Thyroid gland (tissue), 4 donors: ENCODE results near the gene DYNLL1. TPM values are rescaled to one million over a fixed set of nuclear protein-coding genes. Genes with fewer than 3 reads are reported as not detected.
A peak's percentile ranks its signal among the peaks of the same experiment; 100 is the strongest.
"Not testable (repeated sequence)": the region's sequence is repeated elsewhere in the genome, so short reads cannot be mapped to it uniquely, and the experiment has no call there.

Source experiments
- DNase-seq, 2 donors: peaks; one replicate each; pipeline ENCODE4 v3.0.0-alpha.2; 2019
- H3K27ac ChIP-seq, 3 donors: fragments of 200-600 bp; sonication (generic); 1 replicate in 2 of 3; 2 replicates in 1 of 3; pipeline ENCODE4 v1.5.1; 2016 to 2019; ENCODE audit warnings: mild to moderate bottlenecking in 1 of 3, moderate library complexity in 1 of 3
- H3K27me3 ChIP-seq: fragments of 200-600 bp; sonication (generic); one replicate; pipeline ENCODE4 v1.5.1; 2019
- H3K36me3 ChIP-seq, 2 donors: fragments of 200-600 bp; sonication (generic); one replicate each; pipeline ENCODE4 v1.5.1; 2016 to 2019
- H3K4me1 ChIP-seq, 2 donors: fragments of 200-600 bp; sonication (generic); one replicate each; pipeline ENCODE4 v1.5.1; 2017 to 2019
- H3K4me3 ChIP-seq, 3 donors: fragments of 200-600 bp; sonication (generic); replicated peaks in 1 of 3; 1 replicate in 2 of 3; 2 replicates in 1 of 3; pipeline ENCODE4 v1.5.1; 2016; ENCODE audit warnings: mild to moderate bottlenecking in 1 of 3
- H3K9me3 ChIP-seq: fragments of 200-600 bp; sonication (generic); one replicate; pipeline ENCODE4 v1.5.1; 2017
- CTCF ChIP-seq, 6 experiments: fragments of 200-600 bp in 3 of 6; fragments of 450-650 bp in 3 of 6; sonication (generic) in 3 of 6; IDR thresholded peaks; one replicate each; pipeline ENCODE4 v1.5.1; 2016 to 2019; ENCODE audit warnings: antibody characterized with exemption in 6 of 6, mild to moderate bottlenecking in 2 of 6, inconsistent platforms in 1 of 6, moderate library complexity in 1 of 6
- POLR2A ChIP-seq, 2 donors: fragments of 450-650 bp; IDR thresholded peaks; one replicate each; pipeline ENCODE4 v1.6.1; 2017; ENCODE audit warnings: antibody characterized with exemption in 2 of 2, mild to moderate bottlenecking in 2 of 2, moderate library complexity in 1 of 2
- WGBS, 2 donors: methylation state at CpG; one replicate each; pipeline ENCODE4 v1.1.5; 2017; 5-methylcytosine and 5-hydroxymethylcytosine counted together
- intact Hi-C: fragments of 100-400 bp; cut with DNase I; formaldehyde crosslinking; loops from one replicate; pipeline ENCODE4 v1.15.1; 2023
- total RNA-seq, 4 donors: library from RNA; depleted of rRNA; stranded (reverse); fragments of >200 nt; gene quantifications; one replicate each; pipeline ENCODE4 v1.2.3, GENCODE V29; 2016

The DYNLL1 gene
- total RNA-seq, 4 donors from 2014 or later = 128 to 265 (median 232) TPM

- no peaks in the 10 kb centered on the region for H3K9me3 ChIP-seq
- peak overlapping the region; percentile 80 to 98 (median 91) for H3K27ac ChIP-seq
- intact Hi-C loops = loop anchor here (5.0 kb wide), 1 partner anchor 33 kb away; the partner anchor contains the start of gene DYNLL1
- DNase-seq = peak; percentile 61 to 63
- 29 to 30% methylated on average over 19 of the region's 19 CpGs for WGBS, 2 donors
- H3K4me3 ChIP-seq = peak overlapping the region; percentile 47 to 96 (median 63)
- H3K36me3 ChIP-seq = no peaks in the 10 kb centered on the region
- TF ChIP-seq CTCF (IDR thresholded peaks at IDR 0.05) = peak in 1 of 6 experiments; percentile 5
- peak in 1 of 2 donors; percentile 22 for TF ChIP-seq POLR2A (IDR thresholded peaks at IDR 0.05)
- no peaks in the 10 kb centered on the region for H3K27me3 ChIP-seq
- H3K4me1 ChIP-seq = peaks cover 4 to 11% of the 10 kb centered on the region in 2 donors
These were observed 33.9 kb downstream of the DYNLL1 start for GRCh38 chr12:120529641-120530417.

- H3K27me3 ChIP-seq, H3K4me3 ChIP-seq, H3K36me3 ChIP-seq, H3K9me3 ChIP-seq, DNase-seq: not testable (repeated sequence)
- intact Hi-C loops = loop anchor here (5.0 kb wide), 1 partner anchor 33 kb away; the partner anchor contains the start of gene DYNLL1
- Histone ChIP-seq H3K4me1 (peaks cover 4 to 11% of the 10 kb centered on the region in 2 donors), H3K27ac (peak overlapping the region in 1 of 3 donors; percentile 91)
These were observed 34.5 kb downstream of the DYNLL1 start for GRCh38 chr12:120530418-120530761.

GRCh38 chr12:120532701-120533238 lies 36.9 kb downstream of the DYNLL1 start:
- no peak overlapping the region for H3K27ac ChIP-seq
- H3K4me1 ChIP-seq = peaks cover 26 to 32% of the 10 kb centered on the region in 2 donors
- no peak overlapping the region for H3K4me3 ChIP-seq
- H3K36me3 ChIP-seq = no peaks in the 10 kb centered on the region
- no peaks in the 10 kb centered on the region for H3K9me3 ChIP-seq
- WGBS, 2 donors = 78 to 80% methylated on average over 4 of the region's 4 CpGs
- no peaks in the 10 kb centered on the region for H3K27me3 ChIP-seq
- intact Hi-C loops = loop anchor here (5.0 kb wide), 1 partner anchor 35 kb away; the partner anchor contains the start of gene DYNLL1
- no peak for DNase-seq
- TF ChIP-seq POLR2A (IDR thresholded peaks at IDR 0.05) (no peak), CTCF (IDR thresholded peaks at IDR 0.05) (no peak)

- H3K4me1 ChIP-seq = peaks cover 35 to 43% of the 10 kb centered on the region in 2 donors
- no peaks in the 10 kb centered on the region for H3K27me3 ChIP-seq
- intact Hi-C loops = loop anchor here (5.0 kb wide), 1 partner anchor 37 kb away; the partner anchor contains the start of gene DYNLL1
These were observed 38.3 kb downstream of the DYNLL1 start, which contains the start of gene RNF10 for GRCh38 chr12:120534203-120534702. Gene RNF10 (plus strand): TSS chr12:120534356. CDS start chr12:120534812, 456 bp downstream.

More at GRCh38 chr12:120534203-120534702, 38.3 kb downstream of the DYNLL1 start, which contains the start of gene RNF10:
- DNase-seq = peak; percentile 68 to 70
- WGBS, 2 donors = 0% methylated on average over 19 to 32 of the region's 43 CpGs
- H3K9me3 ChIP-seq = no peaks in the 10 kb centered on the region
- peak within 1 kb of the TSS; percentile 96 to 99 (median 99) for H3K4me3 ChIP-seq
- no peaks in the 10 kb centered on the region for H3K36me3 ChIP-seq
- H3K27ac ChIP-seq = peak within 1 kb of the TSS; percentile 90 to 94 (median 92)
- TF ChIP-seq CTCF (IDR thresholded peaks at IDR 0.05) (no peak), POLR2A (IDR thresholded peaks at IDR 0.05) (peak; percentile 88 to 95)
